DND-41 (cell line): ENCODE results near the gene SLC25A1.

ENCODE experiments used
- ATAC-seq: fragments of 200-7000 bp; cut with Tn5 transposase; 3 replicates; pipeline ENCODE4 v1.9.1; 2021; ENCODE audit warnings: low read depth; ENCODE audit not compliant: insufficient read depth
- DNase-seq: peaks from one replicate; pipeline ENCODE4 v3.0.0-alpha.2; 2020
- H2AFZ ChIP-seq: 2 replicates; pipeline ENCODE4 v1.6.0; 2012; ENCODE audit warnings: low read depth, low read length
- H3K27ac ChIP-seq: 2 replicates; pipeline ENCODE4 v1.5.1; 2012; ENCODE audit warnings: low read length, inconsistent platforms
- H3K27me3 ChIP-seq: fragments of 200-600 bp; sonication (generic); 2 replicates; pipeline ENCODE4 v1.6.0; 2012; ENCODE audit warnings: low read length, mild to moderate bottlenecking, inconsistent platforms; ENCODE audit not compliant: insufficient read depth, poor library complexity
- H3K36me3 ChIP-seq: 2 replicates; pipeline ENCODE4 v1.5.1; 2012; ENCODE audit warnings: low read length, inconsistent platforms; ENCODE audit not compliant: insufficient read depth
- H3K4me1 ChIP-seq: 2 replicates; pipeline ENCODE4 v1.5.1; 2012; ENCODE audit warnings: mild to moderate bottlenecking, low read length; ENCODE audit not compliant: insufficient read depth
- H3K4me2 ChIP-seq: 2 replicates; pipeline ENCODE4 v1.6.0; 2012; ENCODE audit warnings: mild to moderate bottlenecking, moderate library complexity, low read length, inconsistent platforms; ENCODE audit not compliant: insufficient read depth
- H3K4me3 ChIP-seq, 2 experiments: fragments of 200-600 bp in 1 of 2; shearing (Covaris generic) in 1 of 2; 2 replicates each; pipeline ENCODE4 v1.5.1; 2012 to 2016; ENCODE audit warnings: inconsistent platforms in 2 of 2, low read length in 2 of 2, mild to moderate bottlenecking in 2 of 2, low read depth in 1 of 2, moderate library complexity in 1 of 2
- H3K79me2 ChIP-seq: 2 replicates; pipeline ENCODE4 v1.6.0; 2012; ENCODE audit warnings: low read length, inconsistent platforms; ENCODE audit not compliant: insufficient read depth
- H3K9ac ChIP-seq: 2 replicates; pipeline ENCODE4 v1.6.0; 2012; ENCODE audit warnings: low read depth, mild to moderate bottlenecking, inconsistent platforms, low read length, moderate library complexity
- H3K9me3 ChIP-seq: 2 replicates; pipeline ENCODE4 v1.5.1; 2012; ENCODE audit warnings: low read length, moderate library complexity, mild to moderate bottlenecking, inconsistent platforms; ENCODE audit not compliant: insufficient read depth, severe bottlenecking
- H4K20me1 ChIP-seq: 2 replicates; pipeline ENCODE4 v1.6.0; 2012; ENCODE audit warnings: low read length; ENCODE audit not compliant: insufficient read depth
- CTCF ChIP-seq: IDR thresholded peaks from 2 replicates; pipeline ENCODE4 v1.5.1; 2012; ENCODE audit warnings: borderline replicate concordance, low read length, moderate library complexity, mild to moderate bottlenecking; ENCODE audit not compliant: poor library complexity, severe bottlenecking; ENCODE audit errors: extremely low read depth
- EZH2 ChIP-seq: IDR thresholded peaks from 3 replicates; pipeline ENCODE4 v1.6.1; 2012; ENCODE audit warnings: borderline replicate concordance, low read depth, mild to moderate bottlenecking, moderate library complexity, low read length, inconsistent platforms; ENCODE audit not compliant: severe bottlenecking

SLC25A1 gene

GRCh38 chr22:19142394-19142793 is 36.1 kb downstream of the SLC25A1 start:
- Histone ChIP-seq H3K9me3 (no peaks in the 10 kb centered on the region), H4K20me1 (peaks cover 24% of the 10 kb centered on the region), H3K79me2 (peaks cover 22% of the 10 kb centered on the region), H3K27me3 (no peaks in the 10 kb centered on the region), H3K27ac (no peak overlapping the region), H3K36me3 (peaks cover 52% of the 10 kb centered on the region), H3K4me2 (no peak overlapping the region), H3K9ac (no peak overlapping the region), H3K4me1 (peaks cover 20% of the 10 kb centered on the region), H3K4me3 (no peak overlapping the region), H2AFZ (no peak overlapping the region)
- no peak for ATAC-seq
- TF ChIP-seq CTCF: no peak
- no peak for TF ChIP-seq EZH2
- no peak for DNase-seq

DNA sequence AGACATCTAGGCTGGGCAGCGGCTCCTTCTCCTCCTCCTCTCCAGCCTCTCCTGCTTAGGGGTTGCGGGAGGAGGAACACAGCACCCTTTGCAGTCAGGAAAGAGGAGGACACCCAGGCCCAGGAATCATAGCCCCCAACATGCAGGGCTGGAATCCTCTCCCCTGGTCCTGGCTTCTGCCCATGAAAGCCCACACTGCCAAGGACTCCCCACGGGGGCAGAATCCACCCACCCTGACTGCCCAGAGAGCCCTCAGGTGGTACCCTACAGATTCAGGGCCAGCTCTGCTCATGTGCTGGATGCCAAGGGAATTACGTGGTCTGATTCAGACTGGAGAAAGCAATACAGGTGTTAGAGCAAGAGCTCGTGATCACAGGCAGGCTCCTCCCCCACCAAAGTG is 38.6 kb downstream of the SLC25A1 start:
- H3K9me3 ChIP-seq: no peaks in the 10 kb centered on the region
- no peak overlapping the region for H3K27ac ChIP-seq
- no peak for DNase-seq
- H3K36me3 ChIP-seq: peaks cover 74% of the 10 kb centered on the region
- H3K9ac ChIP-seq: no peak overlapping the region
- no peaks in the 10 kb centered on the region for H3K27me3 ChIP-seq
- no peak overlapping the region for H3K4me2 ChIP-seq
- TF ChIP-seq EZH2 (no peak), CTCF (no peak)
- no peak overlapping the region for H3K4me3 ChIP-seq
- H2AFZ ChIP-seq: no peak overlapping the region
- no peak for ATAC-seq
- H3K4me1 ChIP-seq: peaks cover 18% of the 10 kb centered on the region
- H4K20me1 ChIP-seq: peaks cover 27% of the 10 kb centered on the region
- H3K79me2 ChIP-seq: peaks cover 22% of the 10 kb centered on the region

DNA sequence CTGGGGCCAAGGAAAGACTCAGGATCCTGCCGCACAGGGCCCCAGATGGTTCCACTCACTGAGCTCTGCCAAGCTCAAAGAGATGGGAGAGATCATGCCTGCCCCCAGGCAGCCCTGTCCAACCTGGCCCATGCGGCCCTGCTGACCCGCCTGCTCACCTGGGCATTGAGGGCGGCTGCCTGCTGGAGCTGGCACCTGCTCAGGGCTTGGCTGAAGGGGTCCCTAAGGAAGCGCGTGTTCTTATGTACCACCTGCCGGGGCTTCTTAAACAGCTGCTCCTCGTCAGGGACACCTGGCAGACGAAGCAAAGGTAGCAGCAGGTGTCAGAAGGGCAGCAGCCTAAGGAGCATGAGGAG is 39.6 kb downstream of the SLC25A1 start:
- no peak overlapping the region for H3K9ac ChIP-seq
- H4K20me1 ChIP-seq: peaks cover 27% of the 10 kb centered on the region

More for the DNA sequence above, 39.6 kb downstream of the SLC25A1 start:
- Histone ChIP-seq H3K36me3 (peaks cover 84% of the 10 kb centered on the region), H3K27me3 (no peaks in the 10 kb centered on the region), H3K4me1 (peaks cover 14% of the 10 kb centered on the region), H3K27ac (no peak overlapping the region), H3K4me3 (no peak overlapping the region), H3K79me2 (peaks cover 17% of the 10 kb centered on the region), H3K9me3 (no peaks in the 10 kb centered on the region), H2AFZ (no peak overlapping the region), H3K4me2 (no peak overlapping the region)
- ATAC-seq (no peak), DNase-seq (no peak)
- no peak for TF ChIP-seq CTCF
- no peak for TF ChIP-seq EZH2
